CD4-positive, alpha-beta T cell treated with Interleukin-21 for 1 hour (primary cell): Measurements from ENCODE around the gene OLFML2B.

Experiments used
- DNase-seq: peaks from one replicate; pipeline ENCODE4 v3.0.0-alpha.2; 2020

Gene OLFML2B

GRCh38 chr1:161973924-161974845 lies 49.5 kb downstream of the OLFML2B start:
- no peak for DNase-seq

- no peak for DNase-seq
These were observed 50.8 kb downstream of the OLFML2B start for GRCh38 chr1:161972828-161973227.

GRCh38 chr1:161970633-161971032 lies 53.0 kb downstream of the OLFML2B start:
- DNase-seq: no peak

DNA sequence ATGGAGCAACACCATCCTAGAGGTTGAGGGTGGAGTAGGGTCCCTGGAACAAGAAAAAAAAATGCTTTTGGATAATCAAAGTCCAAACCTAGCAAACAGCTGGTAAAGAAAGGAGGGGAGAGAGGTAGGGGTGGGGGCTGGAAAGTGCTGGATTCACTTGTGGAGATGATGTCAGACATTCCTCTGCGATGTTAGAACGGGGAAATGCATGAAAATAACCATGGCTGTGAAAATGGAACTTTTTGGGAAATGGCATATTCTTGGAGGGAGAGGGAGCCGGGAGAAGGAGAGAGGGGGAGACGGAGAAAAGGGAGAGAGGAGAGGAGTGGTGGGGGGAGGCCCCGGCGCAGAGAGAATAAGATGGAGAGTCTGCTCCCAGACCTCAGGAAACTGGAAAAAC lies 53.6 kb downstream of the OLFML2B start:
- DNase-seq: no peak

- no peak for DNase-seq
These were observed 57.6 kb downstream of the OLFML2B start for GRCh38 chr1:161966067-161966466.

DNA sequence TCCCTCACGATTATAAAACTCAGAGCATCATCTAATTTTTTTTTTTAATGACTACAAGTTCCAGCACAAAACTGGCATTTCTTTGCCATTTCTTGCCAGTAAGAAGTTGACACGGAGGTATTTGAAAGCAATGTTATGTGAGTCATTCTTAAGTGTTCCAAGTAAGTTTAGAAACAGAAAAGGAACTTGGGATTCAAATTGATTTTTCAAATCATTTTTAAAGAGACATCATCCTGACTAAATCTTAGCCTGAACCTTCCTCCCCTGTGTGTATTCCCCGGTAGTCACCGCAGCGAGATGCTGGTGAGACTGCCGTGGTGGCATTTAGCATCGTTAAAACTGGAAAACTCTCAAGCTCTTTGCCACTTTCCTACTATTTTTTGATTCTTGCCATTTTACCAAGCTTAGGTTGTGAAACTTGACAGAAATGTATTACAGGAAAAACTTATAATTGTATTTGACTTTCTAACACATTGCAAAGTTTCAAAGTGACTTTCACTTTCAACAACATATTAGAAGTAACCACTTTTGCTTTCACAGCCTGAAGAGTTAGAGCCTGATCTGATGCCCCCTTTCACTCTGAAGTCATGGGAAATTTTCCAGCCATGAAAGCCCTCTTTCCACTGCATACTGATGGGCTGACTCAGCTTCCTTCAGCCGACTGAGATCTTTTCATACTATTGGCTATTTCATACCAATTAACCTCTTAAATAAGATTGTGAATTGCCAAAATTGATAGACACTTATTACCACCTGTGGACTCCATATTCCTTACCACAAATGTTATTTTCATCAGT lies 61.4 kb downstream of the OLFML2B start:
- DNase-seq: peak; percentile 34

DNA sequence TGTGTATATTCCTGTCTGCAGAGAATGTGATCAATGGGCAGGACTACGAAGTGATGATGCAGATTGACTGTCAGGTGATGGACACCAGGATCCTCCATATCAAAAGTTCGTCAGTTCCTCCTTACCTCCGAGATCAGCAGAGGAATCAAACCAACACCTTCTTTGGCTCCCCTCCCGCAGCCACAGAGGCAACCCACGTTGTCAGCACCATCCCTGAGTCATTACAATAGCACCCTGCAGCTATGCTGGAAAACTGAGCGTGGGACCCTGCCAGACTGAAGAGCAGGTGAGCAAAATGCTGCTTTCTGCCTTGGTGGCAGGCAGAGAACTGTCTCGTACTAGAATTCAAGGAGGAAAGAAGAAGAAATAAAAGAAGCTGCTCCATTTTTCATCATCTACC lies 65.2 kb downstream of the OLFML2B start:
- DNase-seq: no peak

DNA sequence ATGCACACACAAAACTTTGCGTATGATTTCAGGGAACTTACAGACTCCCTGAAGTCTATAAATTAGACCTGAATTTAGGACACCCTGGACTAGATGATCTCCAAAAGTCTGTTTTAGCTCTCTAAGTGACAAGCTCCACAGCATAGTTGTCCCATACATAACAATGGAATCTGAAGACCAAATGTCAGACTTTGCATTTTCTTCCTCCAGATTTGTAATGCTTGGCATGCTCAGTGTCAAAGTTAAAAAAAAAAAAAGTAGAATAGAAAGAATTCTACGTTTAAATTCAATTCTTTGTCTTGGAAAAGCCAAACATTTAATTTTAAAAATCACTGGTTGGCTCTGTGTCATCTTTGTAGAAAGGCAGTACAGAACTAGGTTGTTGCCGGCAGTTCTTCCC lies 66.7 kb downstream of the OLFML2B start:
- DNase-seq: no peak

DNA sequence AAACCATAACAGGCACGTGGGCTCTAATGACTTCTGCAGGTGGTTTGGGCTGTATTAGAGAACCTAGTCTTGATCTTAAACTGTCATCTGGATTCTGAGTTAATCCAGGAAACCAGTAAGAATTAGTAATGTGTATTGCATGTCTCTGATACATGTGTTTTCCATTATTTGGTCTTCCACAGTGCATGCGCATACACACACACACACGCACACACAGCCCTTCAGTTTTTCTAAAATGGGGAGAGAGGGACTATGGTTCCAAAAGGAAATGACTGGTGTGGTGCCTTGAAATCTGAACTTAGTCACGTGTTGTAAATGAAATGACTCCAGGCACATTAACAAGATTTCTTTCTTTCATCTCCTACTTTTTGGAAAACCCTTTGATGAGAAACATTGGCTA lies 67.6 kb downstream of the OLFML2B start:
- DNase-seq: no peak

DNA sequence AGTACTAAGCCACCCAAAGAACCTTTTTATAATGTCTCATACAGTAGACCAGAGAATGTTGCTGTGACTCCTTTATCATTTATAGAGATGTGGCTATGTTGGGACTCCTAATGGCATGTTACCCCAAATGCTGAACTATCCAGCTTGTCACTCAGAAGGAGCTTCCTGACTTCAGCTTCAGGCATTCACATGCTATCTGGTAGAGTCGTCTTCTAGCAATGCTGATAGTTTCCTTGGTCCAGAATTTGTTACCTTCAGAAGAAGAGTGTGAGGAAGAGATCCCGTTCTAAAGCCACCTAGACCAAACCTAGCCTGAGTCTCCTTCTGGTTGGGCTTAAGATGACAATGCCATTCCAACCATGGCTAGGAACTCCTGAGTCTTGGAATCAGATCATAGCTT lies 68.1 kb downstream of the OLFML2B start:
- DNase-seq: no peak

GRCh38 chr1:161954466-161954865 lies 69.2 kb downstream of the OLFML2B start:
- no peak for DNase-seq

- DNase-seq: no peak
These were observed 69.6 kb downstream of the OLFML2B start for GRCh38 chr1:161954050-161954449.

GRCh38 chr1:161953256-161953920 lies 70.3 kb downstream of the OLFML2B start:
- DNase-seq: no peak

DNA sequence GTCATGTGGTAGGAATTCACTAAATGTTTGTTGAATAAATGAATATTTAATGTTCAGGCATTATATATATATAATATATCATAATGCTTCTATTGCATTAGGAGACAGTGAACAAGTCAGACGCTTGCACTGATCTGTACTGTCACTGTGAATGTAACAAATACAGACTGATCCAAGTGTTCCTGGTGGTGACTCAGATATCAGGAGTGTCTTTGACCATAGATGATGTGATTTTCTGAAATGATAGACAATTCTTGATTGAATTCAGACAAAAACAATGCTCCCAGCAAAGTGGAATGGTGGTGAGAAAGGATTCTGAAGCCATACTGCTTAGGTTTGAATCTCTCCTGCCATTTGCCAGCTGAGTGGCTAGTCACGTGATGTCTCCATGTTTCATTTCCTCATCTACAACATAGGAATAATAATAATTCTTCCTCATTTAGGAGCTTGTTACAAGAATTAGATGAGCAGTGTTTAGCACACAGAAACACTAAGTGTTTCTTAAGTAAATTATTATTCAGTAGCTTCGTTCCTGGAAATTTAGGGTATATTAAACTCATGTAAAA lies 71.0 kb downstream of the OLFML2B start:
- DNase-seq: no peak

DNA sequence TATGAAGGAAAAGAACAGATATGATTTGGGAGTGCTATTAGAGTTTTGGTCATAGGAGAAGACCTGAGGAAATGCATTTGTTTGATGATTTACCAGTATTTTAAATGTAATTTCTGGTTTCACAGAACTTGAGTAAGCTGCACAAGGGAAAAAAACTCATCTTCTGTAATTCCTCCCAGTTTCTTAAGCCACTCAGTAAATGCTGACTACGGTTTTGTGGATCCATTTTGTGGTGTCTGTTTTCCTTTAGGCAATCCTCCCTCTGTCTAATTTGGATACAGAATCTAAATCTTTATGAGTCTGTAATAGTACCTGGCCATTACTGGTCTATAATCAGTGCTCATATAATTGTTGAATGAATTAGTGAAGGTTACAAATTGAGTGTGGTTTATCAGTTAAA lies 72.0 kb downstream of the OLFML2B start:
- DNase-seq: no peak

DNA sequence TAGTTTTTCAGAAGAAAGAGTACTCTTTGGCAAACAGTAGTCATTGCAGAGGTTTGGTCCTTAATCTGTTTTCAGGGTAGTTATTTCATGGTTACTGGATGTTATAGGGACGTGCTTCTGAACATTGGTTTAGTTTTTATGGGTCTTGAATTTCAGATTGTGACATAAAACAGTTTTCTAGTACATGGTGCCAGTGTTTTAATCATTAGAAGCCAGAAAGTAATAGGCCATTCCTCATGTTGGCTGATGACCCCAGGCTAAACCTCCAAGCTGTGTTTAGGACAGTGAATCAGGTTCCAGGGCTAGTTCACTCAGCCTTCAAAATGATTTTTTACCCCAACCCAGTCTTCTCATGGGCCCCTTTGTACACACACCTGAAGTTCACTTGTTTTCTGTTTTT lies 73.3 kb downstream of the OLFML2B start:
- DNase-seq: no peak

- no peak for DNase-seq
These were observed 74.1 kb downstream of the OLFML2B start for GRCh38 chr1:161949548-161949947.

GRCh38 chr1:161948435-161948834 lies 75.2 kb downstream of the OLFML2B start:
- no peak for DNase-seq

- no peak for DNase-seq
These were observed 77.3 kb downstream of the OLFML2B start for GRCh38 chr1:161946071-161946987.

- DNase-seq: no peak
These were observed 78.2 kb downstream of the OLFML2B start for GRCh38 chr1:161945306-161946060.

DNA sequence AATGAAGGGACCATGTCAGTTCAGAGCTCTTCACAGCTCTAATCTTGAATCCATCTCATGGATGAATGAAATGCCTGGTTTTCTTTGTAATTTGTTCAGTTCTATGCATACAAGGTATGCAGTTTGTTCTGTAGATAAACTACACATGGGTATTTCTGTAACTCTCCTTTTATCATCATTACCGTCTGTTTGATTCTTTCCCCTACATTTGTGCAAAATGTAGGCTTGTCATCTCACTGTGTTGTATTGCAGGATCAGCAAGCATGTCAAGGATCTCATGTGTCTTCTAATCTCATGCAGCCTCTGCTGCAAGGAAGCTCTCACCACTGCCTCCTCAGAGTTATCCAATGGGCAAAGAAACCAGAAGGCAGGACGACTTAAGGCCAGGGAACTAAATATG lies 79.3 kb downstream of the OLFML2B start:
- DNase-seq: no peak
